Uterus (tissue), 4 donors: ENCODE measurements around the gene POLR3G. TPM values are rescaled to one million over a fixed set of nuclear protein-coding genes. Genes with fewer than 3 reads are reported as not detected.

ENCODE experiments used
- DNase-seq, 2 donors: peaks; one replicate each; pipeline ENCODE4 v3.0.0-alpha.2; 2019 to 2020
- H3K27ac ChIP-seq, 2 donors: fragments of 200-600 bp; sonication (generic); 1 replicate in 1 of 2; 2 replicates in 1 of 2; pipeline ENCODE4 v1.5.1; 2016 to 2018
- H3K27me3 ChIP-seq, 2 donors: fragments of 200-600 bp; sonication (generic); one replicate each; pipeline ENCODE4 v1.5.1; 2018 to 2019; ENCODE audit warnings: control low read depth in 1 of 2
- H3K36me3 ChIP-seq, 2 donors: fragments of 200-600 bp; sonication (generic); one replicate each; pipeline ENCODE4 v1.5.1; 2019; ENCODE audit warnings: control low read depth in 1 of 2
- H3K4me1 ChIP-seq, 2 donors: fragments of 200-600 bp; sonication (generic); one replicate each; pipeline ENCODE4 v1.5.1; 2018 to 2019; ENCODE audit warnings: control low read depth in 1 of 2
- H3K4me3 ChIP-seq, 2 donors: fragments of 200-600 bp; sonication (generic); 1 replicate in 1 of 2; 2 replicates in 1 of 2; pipeline ENCODE4 v1.5.1; 2018 to 2019; ENCODE audit warnings: mild to moderate bottlenecking in 1 of 2
- H3K9me3 ChIP-seq, 2 donors: fragments of 200-600 bp; sonication (generic); one replicate each; pipeline ENCODE4 v1.5.1; 2019; ENCODE audit warnings: control low read depth in 1 of 2
- CTCF ChIP-seq, 4 experiments: fragments of 200-600 bp in 2 of 4; fragments of 450-650 bp in 2 of 4; sonication (generic) in 2 of 4; IDR thresholded peaks; one replicate each; pipeline ENCODE4 v1.5.1; 2016 to 2019; ENCODE audit warnings: antibody characterized with exemption in 4 of 4, mild to moderate bottlenecking in 2 of 4, moderate library complexity in 1 of 4
- POLR2A ChIP-seq, 2 donors: fragments of 450-650 bp; IDR thresholded peaks; one replicate each; pipeline ENCODE4 v1.6.1; 2016; ENCODE audit warnings: antibody characterized with exemption in 2 of 2, mild to moderate bottlenecking in 1 of 2, moderate library complexity in 1 of 2
- intact Hi-C: fragments of 100-400 bp; cut with DNase I; formaldehyde crosslinking; loops from one replicate; pipeline ENCODE4 v1.15.1; 2023; ENCODE audit warnings: low total_unique reads
- total RNA-seq, 4 donors: library from RNA; depleted of rRNA in 3 of 4; stranded (reverse); fragments of >200 nt in 3 of 4; gene quantifications; one replicate each; pipeline versions ENCODE4 v1.1.0 to v1.2.4, GENCODE V29; 2014 to 2023
- donor health status: DM: yes; HTN: yes; CAD: no.

The POLR3G gene
- total RNA-seq, 4 donors from 2014 or later: 2.4 to 4.6 (median 2.5) TPM; not detected in 1

GRCh38 chr5:90542827-90543519 is 68.3 kb downstream of the POLR3G start:
- intact Hi-C loops: no loop called here
- H3K4me3 ChIP-seq: no peak overlapping the region
- H3K4me1 ChIP-seq: no peaks in the 10 kb centered on the region
- no peak overlapping the region for H3K27ac ChIP-seq
- peaks cover 0 to 3% of the 10 kb centered on the region in 2 donors for H3K27me3 ChIP-seq
- TF ChIP-seq POLR2A (IDR thresholded peaks at IDR 0.05): no peak
- no peak for TF ChIP-seq CTCF (IDR thresholded peaks at IDR 0.05)
- no peaks in the 10 kb centered on the region for H3K9me3 ChIP-seq
- DNase-seq: no peak
- no peaks in the 10 kb centered on the region for H3K36me3 ChIP-seq

GRCh38 chr5:90545511-90545910 is 70.8 kb downstream of the POLR3G start:
- H3K4me1 ChIP-seq: no peaks in the 10 kb centered on the region
- no peak for DNase-seq
- no peaks in the 10 kb centered on the region for H3K36me3 ChIP-seq
- H3K27me3 ChIP-seq: peaks cover 0 to 10% of the 10 kb centered on the region in 2 donors
- H3K4me3 ChIP-seq: no peak overlapping the region
- intact Hi-C loops: no loop called here
- no peaks in the 10 kb centered on the region for H3K9me3 ChIP-seq
- no peak overlapping the region for H3K27ac ChIP-seq
- TF ChIP-seq CTCF (IDR thresholded peaks at IDR 0.05) (no peak), POLR2A (IDR thresholded peaks at IDR 0.05) (no peak)

- Histone ChIP-seq H3K9me3 (no peaks in the 10 kb centered on the region), H3K4me3 (no peak overlapping the region), H3K27me3 (peaks cover 0 to 10% of the 10 kb centered on the region in 2 donors), H3K27ac (no peak overlapping the region), H3K4me1 (no peaks in the 10 kb centered on the region), H3K36me3 (no peaks in the 10 kb centered on the region)
- TF ChIP-seq POLR2A (IDR thresholded peaks at IDR 0.05): no peak
- TF ChIP-seq CTCF (IDR thresholded peaks at IDR 0.05): no peak
- intact Hi-C loops: no loop called here
- no peak for DNase-seq
Measured at GRCh38 chr5:90546216-90546837, 71.7 kb downstream of the POLR3G start.

- no peaks in the 10 kb centered on the region for H3K4me1 ChIP-seq
- TF ChIP-seq CTCF (IDR thresholded peaks at IDR 0.05) (no peak), POLR2A (IDR thresholded peaks at IDR 0.05) (no peak)
- no peaks in the 10 kb centered on the region for H3K36me3 ChIP-seq
- H3K27ac ChIP-seq: no peak overlapping the region
- H3K4me3 ChIP-seq: no peak overlapping the region
- intact Hi-C loops: no loop called here
- DNase-seq: no peak
- no peaks in the 10 kb centered on the region for H3K9me3 ChIP-seq
- peaks cover 0 to 10% of the 10 kb centered on the region in 2 donors for H3K27me3 ChIP-seq
Measured at GRCh38 chr5:90547072-90547536, 72.4 kb downstream of the POLR3G start.

- TF ChIP-seq CTCF (IDR thresholded peaks at IDR 0.05): no peak
- TF ChIP-seq POLR2A (IDR thresholded peaks at IDR 0.05): no peak
Measured at GRCh38 chr5:90548069-90548593, 73.5 kb downstream of the POLR3G start.

More at GRCh38 chr5:90548069-90548593, 73.5 kb downstream of the POLR3G start:
- Histone ChIP-seq H3K9me3 (no peaks in the 10 kb centered on the region), H3K36me3 (no peaks in the 10 kb centered on the region), H3K27ac (no peak overlapping the region), H3K27me3 (peaks cover 0 to 10% of the 10 kb centered on the region in 2 donors), H3K4me1 (no peaks in the 10 kb centered on the region), H3K4me3 (no peak overlapping the region)
- intact Hi-C loops: no loop called here
- no peak for DNase-seq
